GM18870 (cell line): Measurements from ENCODE around the gene AMOT.
"Not testable (repeated sequence)": the region's sequence is repeated elsewhere in the genome, so short reads cannot be mapped to it uniquely, and the experiment has no call there.

Experiments used
- ATAC-seq: cut with Tn5 transposase; IDR thresholded peaks from one replicate; pipeline ENCODE4 v1.9.1; 2021; ENCODE audit warnings: moderate library complexity; ENCODE audit not compliant: unreplicated experiment

AMOT gene

GRCh38 chrX:112840382-112841113 is at the start of gene AMOT:
TSS of gene AMOT (minus strand) at chrX:112840831. CDS start at chrX:112823126, 17,705 bp downstream.
- ATAC-seq: peak; percentile 47

DNA sequence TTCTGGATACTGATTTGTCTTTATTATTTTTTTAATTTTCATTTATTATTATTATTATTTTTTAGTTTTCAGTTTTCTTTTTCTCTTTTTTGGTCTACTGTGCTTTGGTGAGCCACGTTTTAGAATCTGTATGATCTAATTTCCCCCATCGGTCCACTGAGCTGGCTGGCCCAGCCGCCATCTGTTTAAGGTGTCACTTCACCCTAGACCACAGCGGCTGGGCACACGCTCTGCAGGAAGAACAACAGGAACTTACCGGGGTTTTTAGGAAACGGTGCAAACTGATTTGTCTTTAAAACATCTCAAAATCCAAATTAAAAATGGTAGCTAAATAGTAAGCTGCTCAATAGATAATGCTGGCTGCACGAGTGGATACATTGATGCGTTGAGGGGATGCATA is 48.8 kb upstream of the AMOT start:
- ATAC-seq: no peak

DNA sequence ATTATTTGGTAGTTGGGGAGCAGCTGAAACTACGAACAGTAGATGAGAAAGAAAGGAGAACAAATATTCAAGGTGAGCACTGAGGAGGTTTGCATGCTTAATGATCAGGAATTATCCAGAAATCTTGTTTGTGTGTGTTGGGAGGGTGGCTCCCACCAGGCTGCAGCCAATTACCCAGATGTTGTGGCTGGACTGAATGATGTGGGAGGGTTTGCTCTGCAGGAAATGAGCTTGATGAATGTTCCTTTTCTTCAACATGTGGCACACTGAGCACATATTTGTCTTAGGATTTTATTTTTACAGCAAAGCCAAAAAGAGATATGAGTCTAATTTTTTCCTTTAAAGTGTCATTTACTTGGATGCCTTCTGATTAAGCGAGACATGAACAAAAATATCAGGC is 48.3 kb upstream of the AMOT start:
- no peak for ATAC-seq

- ATAC-seq: peak; percentile 35
Observed at GRCh38 chrX:112877771-112878173, 37.1 kb upstream of the AMOT start.

GRCh38 chrX:112874614-112875013 is 34.0 kb upstream of the AMOT start:
- peak; percentile 52 for ATAC-seq

DNA sequence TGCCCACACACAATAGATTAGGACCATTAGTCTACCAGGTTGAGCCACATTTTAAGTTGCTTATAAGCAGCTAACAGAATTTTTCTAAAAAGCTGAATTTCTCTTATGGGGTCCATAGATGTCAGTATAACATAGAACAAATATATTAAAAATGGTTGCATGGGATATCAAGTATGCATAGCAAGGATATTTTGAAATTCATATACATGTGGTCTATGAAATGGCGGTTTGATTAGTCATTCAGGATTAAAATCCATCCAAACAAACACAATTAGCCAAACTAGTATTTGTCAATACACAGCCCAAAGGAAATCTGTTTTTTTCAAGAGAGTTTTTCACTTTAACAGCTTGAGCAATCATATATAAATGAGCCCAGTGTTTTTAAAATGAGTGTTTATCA is 33.5 kb upstream of the AMOT start:
- no peak for ATAC-seq

- no peak for ATAC-seq
Observed at GRCh38 chrX:112868586-112868985, 28.0 kb upstream of the AMOT start.

GRCh38 chrX:112867570-112867969 is 26.9 kb upstream of the AMOT start:
- ATAC-seq: no peak

DNA sequence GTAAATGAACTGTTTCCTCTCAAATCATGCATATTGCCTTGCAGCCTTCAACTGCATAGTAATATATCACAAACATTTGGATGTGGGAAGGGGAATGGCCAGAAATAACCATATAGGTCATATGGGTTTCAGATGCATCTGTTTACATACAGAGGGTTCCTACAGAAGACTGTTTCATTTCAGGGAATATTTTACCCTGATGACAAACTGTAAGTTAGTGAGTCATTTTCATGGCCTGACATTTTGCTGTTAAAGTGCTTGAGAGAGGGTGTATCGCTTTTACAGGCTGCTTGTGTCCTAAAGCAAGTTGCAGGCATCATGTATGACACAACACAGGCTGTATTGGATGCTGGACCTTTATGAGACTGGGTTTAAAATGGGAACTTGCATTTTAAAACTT is 25.5 kb upstream of the AMOT start:
- no peak for ATAC-seq

DNA sequence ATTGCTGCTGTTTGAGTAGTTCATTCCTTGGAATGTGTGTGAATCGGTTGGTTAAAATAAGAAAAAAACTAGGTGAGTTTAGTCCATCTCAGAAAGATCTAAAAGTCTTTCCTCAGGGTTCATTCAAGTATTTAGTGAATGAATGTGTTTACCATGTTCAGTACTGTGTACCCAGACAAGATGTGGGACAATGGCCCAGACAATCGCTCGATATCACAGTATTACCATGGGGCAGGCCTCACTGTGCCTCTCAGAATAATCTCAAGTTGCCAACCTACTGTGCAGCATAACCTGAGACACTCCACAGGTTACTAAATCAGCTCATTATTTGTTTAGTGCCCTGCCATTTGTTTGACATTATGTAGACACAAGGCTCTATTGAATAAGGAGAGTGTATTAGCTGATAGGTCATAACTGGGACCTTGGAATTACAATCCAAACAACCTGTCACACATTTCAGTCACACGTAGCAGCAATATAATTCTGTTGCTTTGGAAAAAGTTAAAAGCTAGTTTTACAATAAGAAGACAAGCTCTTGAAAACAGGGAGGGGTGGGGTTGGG is 24.9 kb upstream of the AMOT start:
- no peak for ATAC-seq

DNA sequence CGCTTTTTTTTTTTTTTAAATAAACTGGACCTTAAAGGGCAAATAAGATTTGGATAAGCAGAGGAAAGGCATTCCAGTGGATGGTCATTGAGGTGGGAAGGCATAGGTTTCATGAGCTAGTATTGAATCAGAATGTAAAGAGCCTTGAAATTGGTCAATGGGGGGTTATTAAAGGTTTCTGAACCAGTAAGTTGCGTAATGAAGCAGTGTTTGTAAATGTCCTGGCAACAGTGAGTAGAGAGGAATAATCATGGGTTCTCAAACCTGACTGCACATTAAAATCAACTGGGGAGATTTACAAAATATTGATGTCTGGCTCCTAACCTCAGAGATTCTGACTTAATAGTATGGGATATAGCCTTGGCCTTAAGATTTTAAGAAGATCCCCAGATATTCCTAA is 23.2 kb upstream of the AMOT start:
- no peak for ATAC-seq

DNA sequence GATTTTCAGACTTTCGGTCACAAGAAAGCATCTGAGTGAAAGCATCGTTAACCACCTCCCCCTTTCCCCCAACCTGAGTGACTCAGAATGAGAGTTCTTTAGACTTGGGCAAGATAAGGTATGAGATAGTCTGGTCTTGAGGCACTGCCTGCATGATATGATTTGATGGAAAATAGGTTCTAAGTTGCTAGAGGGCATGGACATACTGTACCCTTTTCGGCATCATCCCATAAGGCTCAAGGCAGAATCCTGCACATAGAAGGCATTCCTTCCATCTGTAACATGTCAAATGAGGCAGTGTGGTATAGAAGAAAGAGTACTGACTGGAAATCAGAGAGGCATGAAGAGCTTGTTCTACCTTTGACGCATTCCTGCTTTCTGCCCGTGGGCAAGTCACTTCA is 16.8 kb upstream of the AMOT start:
- ATAC-seq: no peak

- ATAC-seq: not testable (repeated sequence)
Observed at GRCh38 chrX:112854901-112855300, 14.3 kb upstream of the AMOT start.

DNA sequence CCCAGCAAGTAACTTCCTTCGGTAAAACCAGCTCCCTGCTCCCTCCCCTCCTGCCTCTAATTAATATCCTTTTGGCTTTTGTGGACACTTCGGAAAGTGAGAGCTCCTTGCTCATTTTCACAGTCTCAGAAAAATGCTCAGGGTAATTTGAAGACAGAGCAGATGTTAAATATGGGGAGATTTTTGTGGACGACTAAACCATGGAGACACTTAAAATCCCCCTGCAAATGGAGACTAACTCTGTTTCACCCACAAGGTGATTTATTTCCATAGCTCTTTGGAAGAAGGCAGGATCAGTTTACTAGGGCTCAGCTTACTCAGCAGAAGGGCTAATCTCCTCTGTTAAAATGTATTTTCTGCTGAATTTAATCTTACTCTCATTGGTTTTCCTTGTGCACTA is 12.2 kb upstream of the AMOT start:
- ATAC-seq: no peak

DNA sequence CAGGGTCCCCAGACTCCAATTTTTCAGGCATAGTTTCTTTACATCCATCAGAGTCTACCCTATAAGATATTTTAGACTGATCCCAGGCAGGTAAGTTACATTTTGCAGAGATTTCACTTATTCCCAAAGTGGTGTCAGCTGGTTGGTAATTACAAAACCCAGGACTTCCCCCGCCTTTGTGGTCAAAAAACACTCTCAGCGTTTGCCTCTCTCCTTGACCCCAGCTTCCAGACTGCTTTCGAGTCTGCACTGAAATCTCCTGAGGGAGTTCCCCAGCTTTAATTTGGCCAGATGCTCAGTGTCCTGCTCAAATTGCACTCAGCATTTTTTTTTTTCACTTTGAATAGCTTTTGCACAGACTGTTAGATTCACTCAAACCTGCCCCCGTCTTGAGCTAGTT is 11.2 kb upstream of the AMOT start:
- peak; percentile 70 for ATAC-seq

GRCh38 chrX:112851161-112851779 is 10.6 kb upstream of the AMOT start:
- peak; percentile 93 for ATAC-seq

DNA sequence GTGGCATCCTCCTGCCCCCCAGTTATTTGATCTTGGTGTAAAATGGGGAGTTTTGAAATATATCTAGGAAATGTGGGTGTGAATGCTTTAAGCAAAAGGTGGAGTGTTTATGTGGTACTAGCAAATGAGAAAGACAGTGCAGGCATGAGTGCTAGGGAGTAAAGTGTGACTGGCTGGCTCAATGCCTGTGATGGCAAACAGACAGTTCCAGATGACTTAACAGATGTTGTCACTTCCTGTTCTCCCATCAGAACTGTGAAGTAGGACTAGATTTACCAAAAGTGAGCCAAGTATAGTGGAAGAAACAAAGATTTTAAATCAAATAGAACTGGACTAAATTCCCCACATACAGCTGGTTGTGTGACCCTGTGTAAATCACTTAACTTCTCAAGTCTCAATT is 8.4 kb upstream of the AMOT start:
- no peak for ATAC-seq

DNA sequence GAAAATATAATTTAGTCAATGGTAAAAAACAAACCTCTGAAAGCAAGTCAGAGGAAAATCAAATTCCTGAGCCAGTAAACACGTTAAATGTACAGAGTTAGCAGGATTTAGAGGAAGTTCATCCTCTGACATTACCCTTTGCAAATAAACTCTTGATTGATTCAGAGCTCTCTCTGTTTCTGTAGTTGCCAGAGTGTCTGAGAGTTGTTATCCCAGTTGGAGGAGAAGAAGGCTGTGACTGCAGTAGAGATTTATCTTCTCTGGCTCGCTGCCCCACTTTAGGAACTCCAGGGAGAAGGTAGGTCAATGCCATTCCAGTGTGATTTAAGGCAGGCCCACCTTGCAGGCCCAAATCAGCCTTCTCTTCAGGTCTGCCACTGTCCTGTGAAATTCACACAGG is 6.2 kb upstream of the AMOT start:
- ATAC-seq: no peak

DNA sequence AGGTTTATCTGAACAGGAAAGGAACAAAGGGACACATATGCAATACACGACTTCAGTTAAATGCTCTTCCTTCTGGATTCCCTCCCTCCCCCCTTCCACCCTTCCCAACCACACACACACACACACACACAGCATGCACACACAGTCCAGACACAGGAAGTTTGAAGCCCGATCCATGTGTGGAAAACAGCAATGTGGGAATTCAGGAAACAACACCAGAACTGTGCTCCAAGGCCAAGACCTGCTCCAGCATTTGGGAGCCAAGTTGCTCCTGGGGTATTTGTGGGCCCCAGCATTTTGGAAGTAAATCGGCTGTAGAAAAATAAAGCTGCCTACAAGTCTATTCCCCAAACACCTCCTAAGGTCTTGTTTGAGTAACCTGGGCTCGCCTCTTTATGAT is 5.6 kb upstream of the AMOT start:
- no peak for ATAC-seq

DNA sequence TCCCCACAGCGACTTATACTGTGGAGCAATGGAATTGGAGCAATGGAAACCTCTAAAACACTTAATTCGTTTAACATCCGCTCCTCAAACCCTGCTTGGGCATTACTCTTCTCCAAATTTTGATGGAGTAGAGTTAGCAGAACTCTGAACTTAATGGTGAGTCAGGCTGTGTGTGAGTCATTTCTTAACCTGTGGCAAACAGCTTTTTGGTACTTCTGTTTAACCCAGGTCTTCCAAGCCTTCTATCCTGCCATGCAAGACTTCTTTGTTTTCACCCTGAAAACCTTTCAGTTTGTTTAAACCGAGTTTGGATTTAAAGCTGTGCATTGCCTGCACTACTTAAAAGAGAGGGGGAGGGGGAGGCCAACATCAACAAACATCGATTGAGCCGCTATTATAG is 3.6 kb upstream of the AMOT start:
- no peak for ATAC-seq

GRCh38 chrX:112841820-112842157 is 1.2 kb upstream of the AMOT start:
- ATAC-seq: no peak

DNA sequence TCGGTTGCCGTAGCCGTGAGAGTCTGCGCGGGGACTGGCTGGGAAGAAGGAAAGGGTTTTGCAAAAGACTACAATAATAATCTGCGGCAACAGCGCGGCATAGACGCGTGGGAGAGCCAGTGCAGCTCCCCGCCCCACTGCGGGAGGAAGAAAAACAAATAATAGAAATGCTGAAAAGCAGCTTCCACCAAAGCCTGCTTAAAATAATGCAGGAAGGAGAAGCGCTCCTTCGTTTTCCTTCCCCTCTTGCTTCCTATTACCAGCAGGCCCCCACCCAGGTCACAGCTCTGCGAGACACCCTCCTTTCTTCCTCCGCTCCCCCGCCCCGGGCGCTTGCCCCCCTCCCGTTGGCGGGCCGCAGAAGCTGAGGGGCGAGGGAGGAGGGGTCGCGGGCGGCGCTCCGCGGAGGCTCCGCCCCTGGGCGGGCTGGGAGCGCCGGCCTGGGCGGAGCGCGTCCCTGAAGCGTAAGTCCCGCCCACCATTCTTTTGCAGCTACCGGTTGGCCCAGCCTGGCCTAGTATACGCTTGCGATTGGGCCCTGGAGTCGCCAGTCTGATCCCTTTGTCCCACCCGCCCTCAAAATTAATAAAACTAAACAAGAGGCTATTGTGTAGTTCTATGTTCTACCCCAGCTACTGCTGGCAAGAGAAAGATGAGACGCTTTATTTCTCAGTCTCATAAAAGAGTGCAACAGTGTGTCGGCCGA is 636 bp upstream of the AMOT start:
- peak; percentile 85 for ATAC-seq
